Measurements from ENCODE around the gene TRPM8.
A peak's percentile ranks its signal among the peaks of the same experiment; 100 is the strongest.

The TRPM8 gene

DNA sequence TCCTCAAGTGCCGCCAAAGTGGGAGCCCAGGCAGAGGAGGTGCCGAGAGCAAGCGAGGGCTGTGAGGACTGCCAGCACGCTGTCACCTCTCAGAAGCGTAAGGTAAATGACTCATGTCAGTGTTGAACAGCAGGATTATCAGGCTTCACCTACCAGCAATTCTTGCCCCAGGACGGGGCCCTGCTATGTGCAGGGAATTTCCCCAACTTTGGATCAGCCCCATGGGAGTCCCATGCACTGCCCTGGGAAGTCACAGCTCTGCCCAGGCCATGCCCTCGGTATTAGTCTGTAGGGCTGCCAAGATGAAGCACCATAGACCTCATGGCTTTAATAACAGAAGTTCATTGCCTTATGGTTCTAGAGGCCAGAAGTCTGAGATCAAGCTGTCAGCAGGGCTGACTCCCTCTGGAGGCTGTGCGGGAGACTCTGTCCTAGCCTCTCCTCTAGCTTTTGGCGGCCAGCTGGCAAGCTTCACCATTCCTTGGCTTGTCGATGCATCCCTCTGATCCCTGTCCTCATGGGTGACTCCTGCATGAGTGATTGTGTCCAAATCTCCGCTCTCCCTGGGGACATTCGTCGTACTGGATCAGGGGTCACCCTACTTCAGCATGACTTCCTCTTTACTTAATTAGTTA is 55.9 kb downstream of the TRPM8 start:
- DNase-seq (ENCODE audit: insufficient read length, low spot score) = no peak
- FAIRE-seq = no peak

- no peak for FAIRE-seq
- DNase-seq (ENCODE audit: insufficient read length, low spot score) = no peak
Measured at GRCh38 chr2:233973786-233974185, 56.6 kb downstream of the TRPM8 start.

DNA sequence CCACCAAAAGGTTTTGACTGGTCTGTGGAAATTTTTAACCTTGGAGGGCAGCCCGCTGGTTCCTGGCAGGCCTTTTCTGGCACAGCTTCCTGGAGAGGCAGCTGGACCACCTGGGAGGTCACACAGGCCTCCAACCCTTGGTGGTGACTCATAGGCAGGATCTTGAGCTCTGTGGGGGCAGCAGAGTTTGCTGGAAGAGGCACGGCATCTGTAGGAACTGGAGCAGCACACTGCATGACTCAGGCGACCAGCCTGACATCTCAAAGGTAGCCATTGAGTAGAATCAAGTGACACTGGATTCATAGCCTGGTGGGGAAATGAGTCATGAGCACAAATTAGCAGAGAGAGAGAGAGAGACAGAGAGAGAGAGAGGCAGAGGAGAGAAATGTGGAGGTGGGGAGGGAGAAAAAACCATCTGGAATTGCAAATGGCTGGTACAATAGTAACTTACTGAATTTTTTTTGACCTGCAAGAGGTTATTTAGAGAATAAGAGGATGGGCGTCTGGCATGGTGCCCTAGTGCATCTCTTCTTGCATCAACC is 57.4 kb downstream of the TRPM8 start:
- FAIRE-seq (no peak), DNase-seq (ENCODE audit: insufficient read length, low spot score) (no peak)

- no peak for FAIRE-seq
- no peak for DNase-seq (ENCODE audit: insufficient read length, low spot score)
Measured at GRCh38 chr2:233976087-233976486, 58.9 kb downstream of the TRPM8 start.

- DNase-seq (ENCODE audit: insufficient read length, low spot score) = no peak
- FAIRE-seq = no peak
Measured at GRCh38 chr2:233976690-233977294, 59.6 kb downstream of the TRPM8 start.

GRCh38 chr2:233977296-233977837 is 60.2 kb downstream of the TRPM8 start:
- DNase-seq (ENCODE audit: insufficient read length, low spot score) (no peak), FAIRE-seq (no peak)

- no peak for FAIRE-seq
- no peak for DNase-seq (ENCODE audit: insufficient read length, low spot score)
Measured at GRCh38 chr2:233979748-233980147, 62.6 kb downstream of the TRPM8 start.

- no peak for FAIRE-seq
Measured at GRCh38 chr2:233980955-233981561, 63.9 kb downstream of the TRPM8 start.

GRCh38 chr2:233981574-233982420 is 64.6 kb downstream of the TRPM8 start:
- DNase-seq (ENCODE audit: insufficient read length, low spot score) = no peak
- FAIRE-seq = no peak

More at GRCh38 chr2:233980955-233981561, 63.9 kb downstream of the TRPM8 start:
- DNase-seq (ENCODE audit: insufficient read length, low spot score) = no peak

- FAIRE-seq (no peak), DNase-seq (ENCODE audit: insufficient read length, low spot score) (no peak)
Measured at GRCh38 chr2:233982421-233983121, 65.4 kb downstream of the TRPM8 start.

DNA sequence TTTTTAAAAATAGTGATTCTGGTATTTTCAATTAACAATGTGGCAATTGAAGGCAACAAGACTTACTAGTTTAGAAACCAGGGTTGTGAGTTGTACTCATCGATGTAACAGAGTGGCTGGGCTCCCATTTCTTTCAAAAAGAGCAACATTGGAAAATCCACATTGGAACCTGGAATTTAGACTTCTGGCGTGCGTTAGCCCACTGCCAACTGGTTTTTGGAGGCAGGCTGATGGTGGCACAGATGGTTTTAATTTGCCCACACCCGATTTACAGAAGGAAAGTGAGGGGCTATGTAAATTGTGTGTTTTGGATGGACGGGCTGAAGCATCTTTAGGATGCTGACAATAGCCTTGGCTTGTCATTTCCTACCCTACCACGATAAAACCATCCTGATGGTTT is 66.3 kb downstream of the TRPM8 start:
- no peak for DNase-seq (ENCODE audit: insufficient read length, low spot score)
- FAIRE-seq = no peak

DNA sequence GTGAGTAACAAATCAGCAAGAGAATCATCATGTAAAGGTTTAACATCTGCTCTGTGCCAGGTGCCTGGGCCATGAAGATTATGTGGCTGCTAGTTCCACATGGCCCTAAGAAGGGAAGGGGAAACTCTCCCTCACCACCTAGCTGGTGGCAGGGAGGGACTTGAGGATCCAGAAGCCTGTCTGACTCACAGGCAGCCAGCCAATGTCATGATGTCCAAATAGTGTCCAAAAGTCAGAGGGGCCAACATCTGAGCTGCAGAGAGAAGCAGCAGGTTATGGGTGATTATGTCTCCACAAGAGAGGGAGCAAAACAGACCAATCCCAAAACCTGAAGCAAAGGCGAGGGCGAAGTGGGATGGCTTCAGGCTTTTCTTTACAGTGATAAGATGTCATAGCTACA is 71.4 kb downstream of the TRPM8 start:
- FAIRE-seq = no peak
- DNase-seq (ENCODE audit: insufficient read length, low spot score) = no peak

DNA sequence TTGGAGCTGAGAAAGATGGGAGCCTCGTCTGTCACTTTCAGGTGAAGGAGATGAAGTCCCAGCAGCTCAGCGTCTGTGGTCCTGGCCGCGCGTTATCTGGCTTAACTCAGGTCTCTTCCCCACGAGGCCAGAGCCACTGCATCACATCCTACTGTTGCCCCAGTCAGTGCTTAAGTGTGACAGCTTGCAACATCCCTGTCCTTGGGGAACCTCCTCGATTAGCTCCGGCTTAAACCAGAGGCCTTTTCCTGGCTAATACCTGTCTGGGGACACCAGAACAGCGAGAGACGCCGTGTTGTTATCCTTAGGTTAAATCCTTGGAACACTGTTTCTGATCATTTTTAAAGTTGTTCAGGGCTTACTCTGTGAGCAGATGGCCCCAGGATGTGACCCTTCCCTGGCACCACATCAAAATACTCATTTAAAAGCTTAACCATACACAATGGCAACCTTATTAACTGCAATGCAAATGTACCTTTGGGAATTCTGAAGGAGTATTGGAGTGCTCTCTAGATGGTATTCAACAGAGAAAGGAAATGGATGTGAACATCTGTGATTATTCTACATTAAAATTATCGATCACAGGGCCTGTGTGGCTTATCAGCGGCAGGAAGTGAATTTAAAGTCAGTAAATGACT is 72.2 kb downstream of the TRPM8 start:
- no peak for FAIRE-seq
- no peak for DNase-seq (ENCODE audit: insufficient read length, low spot score)

- DNase-seq (ENCODE audit: insufficient read length, low spot score) (no peak), FAIRE-seq (peak; percentile 68)
Measured at GRCh38 chr2:233990261-233990798, 73.2 kb downstream of the TRPM8 start.

DNA sequence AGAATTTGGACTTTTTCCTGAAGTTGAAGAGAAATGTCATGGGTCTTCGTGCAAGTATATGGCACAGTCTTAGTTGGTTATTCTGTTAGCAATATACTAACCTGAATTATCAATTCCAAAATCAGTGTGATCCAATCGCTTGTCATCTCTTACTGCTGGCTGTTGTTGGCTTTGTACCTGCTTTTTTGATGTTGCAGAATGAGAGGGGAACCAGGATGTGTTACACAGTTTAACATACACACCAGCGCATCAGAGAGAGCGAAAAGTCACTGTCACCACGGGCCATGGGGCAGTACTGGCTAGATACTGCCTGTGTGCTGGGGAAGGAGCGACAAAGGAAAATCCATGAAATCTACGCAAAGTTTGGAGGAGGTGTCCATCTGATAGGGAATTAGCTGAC is 74.0 kb downstream of the TRPM8 start:
- FAIRE-seq = no peak
- DNase-seq (ENCODE audit: insufficient read length, low spot score) = no peak

- DNase-seq (ENCODE audit: insufficient read length, low spot score) (no peak), FAIRE-seq (no peak)
Measured at GRCh38 chr2:233992513-233993217, 75.5 kb downstream of the TRPM8 start.

- no peak for FAIRE-seq
- no peak for DNase-seq (ENCODE audit: insufficient read length, low spot score)
Measured at GRCh38 chr2:233993461-233993860, 76.3 kb downstream of the TRPM8 start.

DNA sequence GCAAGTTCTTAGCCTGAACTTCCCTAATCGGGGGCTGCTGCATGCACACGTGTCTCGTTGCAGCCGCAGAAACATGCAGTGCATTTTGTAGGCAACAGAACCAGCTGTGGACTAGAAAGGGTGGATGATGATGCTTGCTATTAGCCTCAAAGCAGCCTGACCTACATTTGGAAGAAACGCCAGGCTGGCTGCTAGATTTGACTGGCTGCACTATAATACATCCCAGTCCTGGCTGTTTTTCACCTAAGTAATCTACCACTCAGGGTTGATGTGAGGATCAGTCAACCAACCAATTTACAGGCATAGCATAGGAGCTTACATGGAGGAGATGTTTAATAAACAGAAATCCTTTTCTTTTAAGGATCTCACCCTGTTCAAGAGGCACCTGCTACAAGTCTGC is 77.0 kb downstream of the TRPM8 start:
- FAIRE-seq (no peak), DNase-seq (ENCODE audit: insufficient read length, low spot score) (no peak)

DNA sequence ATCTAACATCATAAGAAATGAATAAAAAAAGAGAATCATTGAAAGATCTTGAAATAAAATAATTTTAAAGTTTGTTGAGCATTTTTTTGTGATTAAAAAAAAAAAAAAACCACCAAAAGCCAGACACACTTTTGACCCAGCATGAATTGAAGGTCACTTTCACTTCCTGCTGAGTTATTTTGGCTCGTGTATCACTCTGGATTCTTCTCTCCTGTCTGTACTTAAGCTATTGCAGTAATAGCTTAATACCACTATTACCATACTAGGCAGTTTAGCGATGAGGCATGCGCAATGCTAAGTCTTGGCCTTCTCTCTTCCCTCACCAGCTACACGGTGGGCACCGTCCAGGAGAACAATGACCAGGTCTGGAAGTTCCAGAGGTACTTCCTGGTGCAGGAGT is 78.8 kb downstream of the TRPM8 start:
- no peak for FAIRE-seq

More for the DNA sequence above, 78.8 kb downstream of the TRPM8 start:
- no peak for DNase-seq (ENCODE audit: insufficient read length, low spot score)

Measured in GM19239 (cell line).